ENCODE measurements around the gene ADIRF.
"Not testable (repeated sequence)": the region's sequence is repeated elsewhere in the genome, so short reads cannot be mapped to it uniquely, and the experiment has no call there.

The ADIRF gene

GRCh38 chr10:86946213-86947155 is 21.8 kb upstream of the ADIRF start:
- DNase-seq = no peak

DNA sequence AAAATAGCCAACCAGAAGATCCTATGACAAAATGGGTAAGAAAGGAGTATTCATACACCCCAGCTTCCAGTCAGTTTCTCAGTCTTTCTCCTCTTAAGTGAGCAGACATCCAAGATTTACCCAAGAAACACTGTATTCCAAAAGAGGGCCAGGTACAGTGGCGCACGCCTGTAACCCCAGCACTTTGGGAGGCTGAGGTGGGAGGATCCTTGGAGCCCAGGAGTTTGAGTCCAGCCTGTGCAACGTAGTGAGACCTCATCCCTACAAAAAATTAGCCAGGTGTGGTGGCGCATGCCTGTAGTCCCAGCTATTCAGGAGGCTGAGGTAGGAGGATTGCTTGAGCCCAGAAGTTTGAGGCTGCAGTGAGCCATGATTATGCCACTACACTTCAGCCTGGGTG is 20.5 kb upstream of the ADIRF start:
- not testable (repeated sequence) for DNase-seq

- DNase-seq = no peak
These were observed 17.9 kb upstream of the ADIRF start for GRCh38 chr10:86950349-86950748.

DNA sequence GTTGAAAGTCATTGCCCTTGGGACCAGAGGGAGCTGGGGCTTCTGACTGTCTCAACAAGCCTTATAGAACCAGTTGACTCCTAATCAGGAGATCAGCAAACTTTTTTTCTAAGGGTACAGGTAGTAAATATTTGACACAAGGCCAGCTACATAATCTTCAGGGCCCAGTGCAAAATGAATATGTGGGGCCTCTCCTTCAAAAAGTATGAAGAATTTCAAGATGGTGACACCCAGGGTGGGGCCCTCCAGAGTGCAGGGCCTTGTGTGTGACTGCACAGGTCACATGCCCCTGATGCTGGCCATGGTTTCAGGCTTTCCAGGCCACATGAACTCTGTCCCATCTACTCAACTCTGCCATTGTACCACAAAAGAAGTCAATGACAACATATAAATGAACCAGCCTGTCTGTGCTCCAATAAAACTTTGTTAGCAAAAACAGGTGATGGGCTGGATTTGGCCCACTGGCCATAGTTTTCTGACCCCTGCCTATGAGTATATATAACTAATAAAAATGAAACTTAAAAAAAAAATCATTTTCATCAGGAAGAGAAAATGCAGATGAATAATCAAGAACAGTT is 17.0 kb upstream of the ADIRF start:
- DNase-seq = no peak

DNA sequence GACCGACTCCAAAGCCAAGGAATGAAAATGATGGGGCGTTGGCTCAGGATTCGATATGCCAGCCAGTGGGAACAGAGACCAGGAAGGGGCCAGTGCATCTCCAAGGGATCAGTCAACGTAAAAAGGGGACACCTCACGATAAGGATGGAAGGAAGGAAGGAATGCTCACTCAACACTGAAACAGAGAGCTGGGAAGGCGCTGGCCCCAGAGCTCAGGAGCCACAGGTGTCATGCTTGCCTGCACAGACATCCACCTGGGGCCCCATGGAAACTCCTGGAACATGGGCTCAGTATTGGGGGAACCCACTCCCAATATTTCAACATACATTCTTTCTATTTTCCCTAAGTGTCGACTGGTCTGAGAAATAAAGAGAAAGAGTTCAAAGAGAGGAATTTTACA is 16.2 kb upstream of the ADIRF start:
- DNase-seq = no peak

- not testable (repeated sequence) for DNase-seq
These were observed 15.6 kb upstream of the ADIRF start for GRCh38 chr10:86952697-86953096.

DNA sequence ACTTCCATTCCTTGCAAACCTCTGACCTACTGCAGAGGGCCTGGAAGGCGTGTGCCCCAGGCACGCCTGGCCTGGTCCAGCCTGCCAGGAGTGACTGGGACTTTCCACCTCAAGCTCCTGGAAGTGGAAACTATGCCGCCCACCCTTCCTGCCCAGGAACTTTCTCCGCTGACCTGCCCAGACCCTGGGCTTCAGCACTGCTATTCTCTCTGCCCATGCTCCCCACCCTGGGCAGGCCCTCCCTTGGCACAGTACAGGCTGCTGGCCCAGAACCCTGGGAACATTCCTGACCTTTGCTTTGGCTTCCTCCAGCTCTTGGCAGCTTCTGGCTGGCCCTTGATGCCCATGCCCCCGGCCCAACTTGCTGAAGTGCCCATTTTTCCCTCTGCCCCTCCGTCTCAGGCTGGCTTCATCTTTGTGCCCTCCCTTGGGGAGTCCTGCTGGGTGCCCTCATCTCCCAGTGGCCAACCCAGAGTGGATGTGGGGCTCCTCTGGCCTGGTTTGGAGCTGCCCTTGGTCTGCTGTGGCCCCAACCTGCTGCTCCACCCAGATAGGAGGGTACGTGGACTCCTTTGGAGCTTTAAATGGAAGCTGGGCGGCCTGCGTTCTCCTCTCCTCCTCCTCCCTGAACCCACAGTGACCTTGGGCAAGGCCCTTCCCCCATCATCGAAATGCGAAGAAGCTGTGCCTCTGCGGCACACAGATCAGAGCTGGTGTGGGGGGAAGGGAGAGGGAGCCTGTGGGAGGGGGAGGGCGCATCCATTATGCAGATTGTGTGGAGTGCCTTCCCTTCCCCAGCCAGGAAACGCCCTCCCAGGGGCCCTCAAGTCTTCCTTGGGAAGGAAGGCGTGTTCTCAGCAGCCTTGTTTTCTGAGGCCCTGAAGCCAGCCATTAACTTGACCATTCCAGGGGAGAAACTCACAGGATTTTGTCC is 14.3 kb upstream of the ADIRF start:
- DNase-seq = no peak

DNA sequence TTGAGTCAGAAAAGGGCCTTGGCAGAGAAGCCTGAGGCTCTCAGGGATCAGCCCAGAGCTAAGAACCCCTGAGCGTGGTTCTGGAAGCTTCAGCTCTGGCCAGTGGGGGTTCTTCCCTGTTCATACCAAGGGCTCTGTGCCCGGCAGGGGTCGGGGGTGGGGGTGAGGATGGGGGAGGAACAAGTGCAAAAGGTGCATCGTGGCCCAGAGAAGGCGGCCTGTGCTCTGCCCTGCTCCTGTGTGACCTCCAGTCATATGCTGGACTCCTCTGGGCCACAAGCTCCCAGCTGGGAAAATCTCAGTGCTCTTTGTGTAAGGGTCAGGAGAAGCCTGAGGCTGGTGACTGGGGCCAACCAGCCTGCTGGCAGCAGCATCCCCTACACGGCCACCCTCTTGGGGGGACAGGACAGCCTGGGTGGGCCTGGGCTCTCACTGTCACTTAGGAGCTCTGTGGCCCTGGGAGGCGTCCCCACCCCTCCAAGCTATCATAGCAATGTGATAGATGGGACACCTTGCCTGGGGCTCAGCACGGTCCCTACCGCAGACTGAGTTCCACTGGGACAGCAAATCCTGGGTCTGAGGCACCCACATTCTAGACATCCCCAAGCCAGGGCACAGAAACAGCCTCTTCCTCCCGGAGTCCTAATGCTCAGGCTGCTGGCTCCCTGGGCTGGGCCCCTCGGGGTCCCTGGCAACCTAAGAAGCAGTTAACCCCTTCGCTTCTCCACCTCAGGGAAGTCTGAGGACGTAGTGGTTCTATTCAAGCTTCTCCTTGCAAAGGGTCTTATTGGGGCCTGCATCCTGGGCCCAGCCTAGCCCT is 13.4 kb upstream of the ADIRF start:
- DNase-seq = no peak

- DNase-seq = no peak
These were observed 12.6 kb upstream of the ADIRF start for GRCh38 chr10:86955501-86956194.

DNA sequence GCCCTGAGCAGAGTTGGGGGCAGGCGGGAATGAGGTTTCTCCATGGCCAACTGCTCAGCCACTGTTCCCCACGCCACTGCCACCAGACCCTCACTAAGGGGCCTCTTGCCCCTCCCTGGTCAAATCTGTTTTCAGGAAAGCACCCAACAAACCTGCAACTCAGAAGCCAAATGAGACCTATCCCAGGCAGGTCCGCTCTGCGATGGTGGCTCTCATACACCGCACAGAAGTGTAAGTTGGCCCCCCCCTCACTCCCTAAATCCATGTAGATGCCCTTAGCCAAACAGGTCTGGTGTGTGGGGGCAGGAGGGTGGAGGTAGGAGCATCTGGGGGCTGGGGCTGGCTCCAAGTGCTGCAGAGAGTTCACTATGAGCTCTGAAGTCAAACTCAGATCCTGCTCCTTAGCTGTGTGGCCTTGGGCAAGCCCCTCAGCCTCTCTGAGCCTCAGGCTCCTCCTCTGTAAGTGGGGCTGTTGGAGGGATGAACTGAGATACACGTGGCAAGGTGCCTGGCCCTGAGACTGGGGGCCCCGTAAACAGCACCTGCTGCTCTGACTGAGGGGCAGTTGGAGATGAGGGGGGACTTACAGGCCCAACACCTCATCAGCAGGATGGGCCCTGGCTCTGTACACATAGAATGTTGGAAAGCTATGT is 12.0 kb upstream of the ADIRF start:
- no peak for DNase-seq

DNA sequence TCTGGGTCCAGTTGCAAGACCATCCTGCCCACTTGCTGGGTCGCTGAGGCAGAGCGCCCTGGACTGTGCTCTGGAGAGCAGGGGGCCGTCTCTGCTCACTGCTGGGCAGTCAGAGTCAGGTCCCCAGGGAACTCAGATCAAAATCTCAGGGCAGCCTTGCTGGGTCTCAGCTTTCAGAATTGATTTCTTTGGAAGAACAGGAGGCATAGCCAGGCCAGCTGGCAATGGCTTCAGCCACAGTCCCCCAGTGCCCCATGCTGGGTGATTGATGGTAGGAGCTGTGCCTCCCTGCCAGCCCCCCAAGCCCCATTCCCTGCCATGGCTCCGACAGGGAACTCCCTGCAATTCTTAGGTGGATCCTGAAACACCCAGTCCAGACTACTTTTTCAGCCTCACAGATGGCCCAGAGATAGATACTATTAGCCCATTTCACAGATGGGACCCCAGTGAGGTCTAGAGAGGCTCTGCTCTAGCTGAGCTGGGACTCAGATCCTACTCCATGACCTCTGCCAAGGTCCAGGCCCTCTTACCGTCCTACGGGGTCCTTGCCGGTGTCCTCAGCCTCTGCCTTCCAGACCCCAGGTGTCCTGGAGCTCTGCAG is 11.3 kb upstream of the ADIRF start:
- no peak for DNase-seq

DNA sequence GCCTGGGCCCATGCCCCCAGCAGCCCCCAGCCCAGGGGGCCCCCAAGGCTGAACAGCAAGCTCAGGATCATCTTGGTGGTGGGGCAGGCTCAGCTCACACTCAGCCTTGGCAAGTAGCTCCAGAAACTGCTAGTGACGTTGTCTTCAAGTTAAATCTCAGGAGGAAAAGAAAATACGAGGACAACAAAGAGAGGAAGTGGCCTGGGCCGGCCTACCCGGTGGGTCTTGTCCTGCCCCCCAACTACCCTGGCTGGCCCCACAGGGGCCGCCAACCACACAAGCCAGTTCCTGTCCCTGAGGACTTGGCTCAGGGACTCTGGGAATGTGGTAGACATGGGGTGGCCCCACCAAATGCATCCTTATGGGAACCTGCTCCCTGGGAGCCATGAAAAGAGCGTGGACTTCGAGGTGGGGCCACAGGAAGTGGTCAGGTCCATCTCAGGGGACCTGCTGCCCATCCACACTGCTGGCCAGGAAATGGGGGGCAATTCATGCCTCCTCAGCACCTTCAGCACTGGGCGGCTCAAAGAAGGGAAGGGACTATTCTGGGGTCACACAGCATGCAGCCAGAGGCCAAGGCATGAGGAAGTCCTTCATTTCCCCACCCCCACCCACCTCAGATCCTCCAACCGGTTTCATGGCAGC is 10.7 kb upstream of the ADIRF start, which contains the start of gene MMRN2:
Gene MMRN2 (minus strand): TSS at position 145 of the 645 bp plus-strand sequence. CDS start 74 bp downstream, at position 71.
- DNase-seq = no peak

DNA sequence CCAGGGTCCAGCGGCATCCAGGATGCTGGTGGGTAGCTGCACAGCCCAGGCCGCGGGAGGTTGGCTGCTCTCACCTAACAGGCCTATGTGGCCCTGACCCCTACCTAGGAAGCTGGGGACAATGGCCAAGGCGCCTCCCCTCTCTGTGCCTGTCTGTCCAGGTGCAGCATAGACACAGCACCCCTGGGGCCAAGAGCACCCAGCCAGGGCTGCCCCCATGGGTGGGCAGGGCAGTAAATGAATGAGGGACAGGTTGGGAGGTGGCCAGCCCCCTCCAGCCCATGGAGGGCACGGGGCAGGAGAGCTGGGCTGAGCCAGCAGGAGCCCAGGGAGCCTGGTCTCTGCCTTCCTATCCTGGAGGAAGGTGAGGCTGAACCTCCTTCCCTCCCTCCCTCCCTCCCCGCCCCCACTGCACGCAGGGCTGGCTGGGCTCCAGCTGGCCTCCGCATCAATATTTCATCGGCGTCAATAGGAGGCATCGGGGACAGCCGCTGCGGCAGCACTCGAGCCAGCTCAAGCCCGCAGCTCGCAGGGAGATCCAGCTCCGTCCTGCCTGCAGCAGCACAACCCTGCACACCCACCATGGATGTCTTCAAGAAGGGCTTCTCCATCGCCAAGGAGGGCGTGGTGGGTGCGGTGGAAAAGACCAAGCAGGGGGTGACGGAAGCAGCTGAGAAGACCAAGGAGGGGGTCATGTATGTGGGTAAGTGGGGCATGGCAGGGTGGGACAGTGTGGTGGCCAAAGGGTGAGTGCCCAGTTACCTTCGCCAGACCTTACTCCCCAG is 10.0 kb upstream of the ADIRF start, which contains the start of gene SNCG:
Gene SNCG (plus strand): TSS at position 484 of the 785 bp plus-strand sequence. CDS start 99 bp downstream, at position 583.
- DNase-seq = no peak

- DNase-seq = no peak
These were observed 9.2 kb upstream of the ADIRF start for GRCh38 chr10:86958901-86959736.

- no peak for DNase-seq
These were observed 8.6 kb upstream of the ADIRF start for GRCh38 chr10:86959737-86960002.

DNA sequence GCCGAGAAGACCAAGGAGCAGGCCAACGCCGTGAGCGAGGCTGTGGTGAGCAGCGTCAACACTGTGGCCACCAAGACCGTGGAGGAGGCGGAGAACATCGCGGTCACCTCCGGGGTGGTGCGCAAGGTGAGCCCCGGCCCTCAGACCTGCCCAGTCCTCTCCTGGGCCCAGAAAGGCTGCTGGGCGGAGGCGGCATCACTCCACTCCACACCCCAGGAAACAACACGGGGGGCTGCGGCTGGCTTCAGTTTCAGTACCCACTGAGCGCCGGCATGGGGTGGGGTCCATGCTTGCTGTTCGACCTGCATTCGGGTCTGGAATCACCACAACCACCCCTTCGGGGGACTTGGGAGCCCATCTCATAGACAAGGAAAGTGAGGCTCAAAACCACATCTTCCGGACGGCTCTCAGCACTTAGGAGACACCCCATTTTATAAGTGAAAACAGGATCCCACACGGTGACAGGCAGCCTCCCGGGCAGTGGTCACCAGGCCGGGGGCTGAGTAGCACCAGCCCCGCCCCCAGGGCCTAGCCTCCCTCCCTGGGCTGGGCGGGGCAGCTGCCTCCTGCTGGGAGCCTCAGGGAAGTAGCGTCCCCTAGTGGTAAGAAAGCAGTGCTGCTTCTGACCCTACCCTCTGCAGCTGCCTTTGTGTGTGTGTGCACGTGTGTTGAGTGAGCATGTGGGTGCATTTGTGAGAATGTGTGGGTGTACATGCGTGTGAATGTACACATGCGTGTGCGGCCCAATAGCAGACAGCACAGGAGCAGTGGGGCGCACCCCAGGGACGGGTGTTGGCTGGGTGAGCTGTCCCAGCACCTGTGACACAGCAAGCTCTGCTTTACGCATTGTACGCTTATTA is 8.0 kb upstream of the ADIRF start:
- DNase-seq = peak; percentile 63

- no peak for DNase-seq
These were observed 7.3 kb upstream of the ADIRF start for GRCh38 chr10:86960863-86961434.

Measured in stimulated activated CD8-positive, alpha-beta memory T cell treated with anti-CD3 and anti-CD28 coated beads, Interleukin-4, amount 100 ng/mL, for 48 hours (primary cell).